HG03039 (cell line): ENCODE data around the gene CDK6.
"Not testable (repeated sequence)": the region's sequence is repeated elsewhere in the genome, so short reads cannot be mapped to it uniquely, and the experiment has no call there.

Source experiments
- ATAC-seq: cut with Tn5 transposase; IDR thresholded peaks from one replicate; pipeline ENCODE4 v1.9.1; 2021; ENCODE audit warnings: mild to moderate bottlenecking, moderate library complexity; ENCODE audit not compliant: unreplicated experiment

The CDK6 gene

DNA sequence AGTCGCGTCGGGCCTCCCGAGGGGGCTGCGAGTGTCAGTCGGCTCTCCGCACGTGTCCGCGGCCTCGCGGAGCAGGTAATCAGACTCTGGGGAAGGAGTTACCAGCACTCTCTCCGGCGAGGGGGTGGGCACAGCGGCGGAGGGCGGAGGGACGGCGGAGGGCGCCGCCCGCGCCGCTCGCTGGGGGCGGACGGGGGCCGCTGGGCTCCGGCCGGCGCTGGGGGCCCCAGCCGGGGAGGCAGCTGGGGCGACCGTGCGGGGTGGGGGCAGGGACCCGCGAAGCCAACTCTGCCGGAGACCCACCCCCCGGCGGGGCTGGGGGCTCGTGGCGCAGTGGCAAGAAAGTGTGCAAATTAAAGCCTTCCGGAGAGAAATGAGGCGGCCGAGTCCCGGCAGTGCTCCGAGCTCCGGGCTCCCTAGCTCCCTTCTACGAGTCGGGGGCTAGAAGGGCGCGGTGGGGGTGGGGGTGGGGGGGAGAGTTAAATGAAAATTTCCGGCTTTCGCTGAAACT lies at the start of gene CDK6:
TSS of gene CDK6 (minus strand) at position 85 of the 511 bp plus-strand sequence. CDS start 3,250 bp downstream, outside the sequence.
- ATAC-seq = peak; percentile 28

- ATAC-seq = not testable (repeated sequence)
Observed at GRCh38 chr7:92886039-92886438, 49.7 kb upstream of the CDK6 start.

DNA sequence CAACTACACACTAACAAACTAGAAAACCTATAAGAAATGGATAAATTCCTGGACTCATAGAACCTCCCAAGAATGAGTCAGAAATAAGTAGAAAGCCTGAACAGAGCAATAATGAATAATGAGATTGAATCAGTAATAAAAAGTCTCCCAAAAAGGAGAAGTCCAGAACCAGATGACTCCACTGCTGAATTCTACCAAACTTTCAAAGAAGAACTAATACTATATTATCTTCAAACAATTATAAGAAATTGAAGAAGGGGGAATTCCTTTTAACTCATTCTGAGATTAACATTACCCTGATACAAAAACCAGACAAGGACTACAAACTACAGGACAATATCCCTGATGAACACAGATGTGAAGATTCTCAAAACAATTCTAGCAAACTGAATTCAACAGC lies 47.8 kb upstream of the CDK6 start:
- no peak for ATAC-seq

- ATAC-seq = no peak
Observed at GRCh38 chr7:92882760-92883159, 46.4 kb upstream of the CDK6 start.

GRCh38 chr7:92881091-92881485 lies 44.7 kb upstream of the CDK6 start:
- no peak for ATAC-seq

- no peak for ATAC-seq
Observed at GRCh38 chr7:92880212-92881090, 44.1 kb upstream of the CDK6 start.

- ATAC-seq = no peak
Observed at GRCh38 chr7:92877367-92877766, 41.0 kb upstream of the CDK6 start.

DNA sequence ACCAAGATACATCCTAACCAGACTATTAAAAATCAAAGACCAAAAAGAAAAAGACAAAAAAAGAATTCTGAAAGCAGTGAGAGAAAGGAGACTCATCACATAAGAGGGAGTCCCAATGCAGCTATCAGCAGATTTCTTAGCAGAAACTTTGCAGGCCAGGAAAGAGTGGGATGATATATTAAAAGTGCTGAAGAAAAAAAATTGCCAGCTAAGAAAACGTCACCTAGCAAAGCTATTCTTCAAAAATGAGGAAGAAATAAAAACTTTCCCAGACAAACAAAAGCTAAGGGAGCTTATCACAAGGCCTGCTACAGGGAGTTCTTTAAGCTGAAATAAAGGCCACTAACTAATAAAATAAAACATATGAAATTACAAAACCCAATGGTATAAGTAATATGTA lies 40.5 kb upstream of the CDK6 start:
- no peak for ATAC-seq

GRCh38 chr7:92875719-92876118 lies 39.3 kb upstream of the CDK6 start:
- ATAC-seq = no peak

DNA sequence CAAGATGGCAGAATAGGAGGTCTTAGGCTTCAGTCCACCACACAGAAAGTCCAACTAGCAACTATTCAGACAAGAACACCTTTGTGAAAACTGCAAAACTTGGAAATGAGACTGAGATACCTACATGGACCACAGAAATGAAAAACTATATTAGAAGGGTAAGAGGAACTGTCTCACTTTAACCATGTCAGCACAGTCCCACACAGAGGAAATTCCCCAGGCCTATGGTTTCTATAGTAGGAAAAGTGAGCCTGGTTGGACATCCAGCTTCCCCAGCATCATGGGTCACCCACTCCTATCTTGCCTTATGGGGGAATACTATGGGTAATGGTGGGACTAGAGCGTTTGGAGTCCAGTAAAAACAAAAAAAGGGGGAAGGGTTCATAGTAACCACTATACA lies 38.8 kb upstream of the CDK6 start:
- ATAC-seq = no peak

DNA sequence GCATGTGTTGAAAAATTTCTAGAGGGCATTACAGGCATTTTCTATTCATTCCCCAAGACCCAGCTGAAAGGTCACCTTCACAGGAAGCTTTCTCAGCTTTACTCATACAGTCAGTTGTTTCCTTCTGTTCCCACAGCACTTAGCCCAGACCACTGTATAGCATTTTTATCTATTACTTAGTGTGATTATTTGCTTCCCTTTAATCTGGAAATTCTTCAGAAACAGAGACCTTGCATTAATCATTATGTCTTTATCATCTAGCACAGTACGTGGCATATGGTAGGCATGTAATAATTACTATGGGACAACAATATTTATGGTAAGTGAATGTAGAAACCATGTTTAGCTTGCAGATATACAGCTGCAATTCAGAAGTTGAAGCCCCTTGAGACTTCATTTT lies 38.2 kb upstream of the CDK6 start:
- no peak for ATAC-seq

- no peak for ATAC-seq
Observed at GRCh38 chr7:92873776-92874175, 37.4 kb upstream of the CDK6 start.

- ATAC-seq = no peak
Observed at GRCh38 chr7:92872701-92873100, 36.3 kb upstream of the CDK6 start.

DNA sequence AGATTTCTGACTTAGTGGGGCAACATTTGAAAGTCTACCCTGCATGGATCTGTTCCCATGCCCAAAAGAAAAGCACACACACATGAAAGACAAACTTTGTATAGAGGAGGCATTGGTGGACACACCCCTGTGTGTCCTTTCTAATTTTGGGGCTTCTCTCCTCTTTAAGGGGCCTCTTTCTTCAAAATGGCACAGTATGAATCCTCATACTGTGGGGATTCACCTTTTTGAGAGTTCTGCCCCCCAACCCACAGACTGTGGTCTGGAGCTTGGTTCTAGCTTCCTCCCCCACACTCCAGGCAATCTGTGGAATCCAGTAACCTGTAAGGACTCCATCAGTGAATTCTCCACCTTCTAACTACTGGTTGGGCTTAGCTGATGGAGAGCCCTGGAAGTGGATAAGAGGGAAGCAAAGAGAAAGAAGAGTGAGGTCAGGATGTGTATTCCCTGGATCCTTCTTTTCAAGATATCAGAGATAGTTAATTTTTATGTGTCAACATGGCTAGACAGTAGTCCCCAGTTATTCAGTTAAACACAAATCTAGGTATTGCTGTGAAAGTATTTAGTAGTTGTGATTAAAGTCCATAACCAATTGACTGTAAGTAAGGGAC lies 32.4 kb upstream of the CDK6 start:
- no peak for ATAC-seq

- ATAC-seq = not testable (repeated sequence)
Observed at GRCh38 chr7:92864169-92864568, 27.8 kb upstream of the CDK6 start.

GRCh38 chr7:92856436-92856835 lies 20.1 kb upstream of the CDK6 start:
- ATAC-seq = no peak

- no peak for ATAC-seq
Observed at GRCh38 chr7:92854501-92855238, 18.3 kb upstream of the CDK6 start.

DNA sequence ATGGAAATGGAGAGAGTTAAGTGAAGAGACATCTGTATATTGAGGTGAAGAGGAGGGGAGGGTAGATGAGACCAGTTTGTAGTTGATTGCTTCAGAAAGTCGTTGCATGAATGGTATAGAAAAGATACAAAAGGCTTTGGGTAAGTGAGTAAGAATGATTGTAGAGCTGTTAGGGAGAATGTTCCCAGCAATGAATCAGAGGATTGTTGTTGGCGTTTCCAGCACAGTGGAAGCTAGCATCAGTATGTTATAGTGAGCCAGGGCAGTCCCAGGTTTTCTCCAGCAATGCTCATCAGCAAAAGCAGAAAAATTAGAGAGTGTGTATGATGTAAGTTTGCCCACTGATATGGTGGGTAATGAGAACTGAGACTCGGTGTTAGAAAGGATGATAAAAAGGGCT lies 15.4 kb upstream of the CDK6 start:
- no peak for ATAC-seq

GRCh38 chr7:92850516-92850915 lies 14.1 kb upstream of the CDK6 start:
- ATAC-seq = no peak

DNA sequence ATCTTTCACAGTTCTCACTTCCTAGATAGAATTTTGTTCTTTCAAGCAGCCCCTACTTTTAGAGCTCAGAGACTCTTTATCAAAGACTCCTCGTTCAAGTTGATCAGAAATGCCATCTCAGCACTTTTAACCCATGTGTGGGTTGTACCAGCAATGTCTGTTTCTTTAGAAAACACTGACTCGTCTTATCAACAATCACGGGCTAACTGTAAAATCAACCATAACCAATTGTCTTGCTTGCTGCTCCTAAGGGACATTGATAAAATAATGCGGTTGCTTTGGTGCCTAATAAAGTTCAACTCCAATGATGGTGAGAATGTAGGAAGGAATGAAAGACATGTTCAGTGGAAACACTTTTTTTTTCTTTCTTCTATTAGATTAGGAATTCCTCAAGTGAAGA lies 12.9 kb upstream of the CDK6 start:
- no peak for ATAC-seq

- ATAC-seq = no peak
Observed at GRCh38 chr7:92848851-92849250, 12.5 kb upstream of the CDK6 start.

DNA sequence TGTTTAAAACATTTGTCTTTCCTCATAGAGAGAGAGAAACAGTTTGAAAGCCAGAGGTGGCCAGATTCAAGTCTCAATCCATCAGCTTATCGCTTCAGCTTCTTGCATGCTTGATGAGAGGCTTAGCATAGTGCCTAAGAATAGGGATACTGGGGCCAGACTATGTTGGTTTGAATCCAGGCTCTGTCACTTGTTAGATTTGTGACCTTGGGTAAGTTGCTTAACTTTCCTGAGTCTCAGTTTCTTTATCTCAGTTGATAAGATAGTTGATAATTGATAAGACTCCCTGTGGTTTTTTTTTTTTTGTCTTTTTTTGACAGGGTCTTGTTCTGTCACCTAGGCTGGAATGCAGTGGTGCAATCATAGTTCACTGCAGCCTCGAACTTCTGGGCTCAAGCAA lies 12.1 kb upstream of the CDK6 start:
- no peak for ATAC-seq
